Gastrocnemius medialis (tissue), 4 donors: ENCODE results near the gene ELF5. TPM values are rescaled to one million over a fixed set of nuclear protein-coding genes. Genes with fewer than 3 reads are reported as not detected.

Experiments used
- ATAC-seq, 2 donors: fragments of 150-250 bp; one replicate each; pipeline ENCODE4 v1.9.1; 2016
- DNase-seq, 2 donors: peaks; one replicate each; pipeline ENCODE4 v3.0.0-alpha.2; 2019
- H3K27ac ChIP-seq, 4 donors: fragments of 200-600 bp; sonication (generic); 1 replicate in 1 of 4; 2 replicates in 3 of 4; pipeline ENCODE4 v1.5.1; 2016 to 2018; ENCODE audit warnings: mild to moderate bottlenecking in 2 of 4, moderate library complexity in 1 of 4
- H3K27me3 ChIP-seq, 3 donors: fragments of 200-600 bp; sonication (generic) in 2 of 3; 1 replicate in 1 of 3; 2 replicates in 2 of 3; pipeline versions ENCODE4 v1.5.1 to v1.6.0; 2016 to 2019; ENCODE audit warnings: mild to moderate bottlenecking in 1 of 3, moderate library complexity in 1 of 3
- H3K36me3 ChIP-seq, 2 donors: fragments of 200-600 bp; sonication (generic) in 1 of 2; one replicate each; pipeline ENCODE4 v1.5.1; 2017 to 2018
- H3K4me1 ChIP-seq, 2 donors: fragments of 200-600 bp; sonication (generic) in 1 of 2; one replicate each; pipeline ENCODE4 v1.5.1; 2016 to 2017; ENCODE audit warnings: mild to moderate bottlenecking in 2 of 2
- H3K4me3 ChIP-seq, 4 donors: fragments of 200-600 bp; sonication (generic) in 3 of 4; 1 replicate in 1 of 4; 2 replicates in 3 of 4; pipeline ENCODE4 v1.5.1; 2016 to 2019; ENCODE audit warnings: mild to moderate bottlenecking in 2 of 4
- H3K9me3 ChIP-seq, 3 donors: fragments of 200-600 bp; sonication (generic) in 2 of 3; 1 replicate in 1 of 3; 2 replicates in 2 of 3; pipeline ENCODE4 v1.5.1; 2016 to 2019
- CTCF ChIP-seq, 5 experiments: fragments of 450-650 bp in 3 of 5; fragments of 200-600 bp in 2 of 5; sonication (generic) in 2 of 5; IDR thresholded peaks in 4 of 5; conservative IDR thresholded peaks in 1 of 5; 1 replicate in 4 of 5; 2 replicates in 1 of 5; pipeline ENCODE4 v1.5.1; 2016 to 2019; ENCODE audit warnings: antibody characterized with exemption in 5 of 5, mild to moderate bottlenecking in 3 of 5, moderate library complexity in 3 of 5
- POLR2A ChIP-seq, 2 donors: fragments of 450-650 bp; IDR thresholded peaks; one replicate each; pipeline ENCODE4 v1.6.1; 2017; ENCODE audit warnings: antibody characterized with exemption in 2 of 2, mild to moderate bottlenecking in 2 of 2, moderate library complexity in 2 of 2
- in situ Hi-C, 4 donors: fragments of 200-750 bp; cut with MboI; loops; one replicate each; pipeline versions ENCODE4 v1.15.0 to v1.8.0; 2017; ENCODE audit warnings: low sequenced_read_pairs in 4 of 4
- intact Hi-C: fragments of 100-400 bp; cut with DNase I; formaldehyde crosslinking; loops from one replicate; pipeline ENCODE4 v1.15.1; 2023; ENCODE audit warnings: low total_unique reads
- total RNA-seq, 4 donors: library from RNA; depleted of rRNA; stranded (reverse); fragments of >200 nt; gene quantifications; one replicate each; pipeline versions ENCODE4 v1.1.0 to v1.2.3, GENCODE V29; 2016

The ELF5 gene
- total RNA-seq, 4 donors from 2014 or later: not detected

GRCh38 chr11:34530545-34531234, 17.1 kb upstream of the ELF5 start:
- Histone ChIP-seq H3K27ac (no peak overlapping the region), H3K36me3 (no peaks in the 10 kb centered on the region), H3K4me3 (no peak overlapping the region), H3K27me3 (no peaks in the 10 kb centered on the region), H3K9me3 (no peaks in the 10 kb centered on the region), H3K4me1 (no peaks in the 10 kb centered on the region)
- ATAC-seq: no peak
- DNase-seq: no peak
- no peak for TF ChIP-seq CTCF (IDR thresholded peaks at IDR 0.05 in 4 of 5, conservative IDR thresholded peaks at IDR 0.05 in 1 of 5)
- no peak for TF ChIP-seq POLR2A (IDR thresholded peaks at IDR 0.05)
- intact Hi-C loops: no loop called here
- in situ Hi-C loops: no loop called here

- intact Hi-C loops (no loop called here), in situ Hi-C loops (no loop called here)
- no peak overlapping the region for H3K4me3 ChIP-seq
- TF ChIP-seq CTCF (IDR thresholded peaks at IDR 0.05 in 4 of 5, conservative IDR thresholded peaks at IDR 0.05 in 1 of 5): no peak
- TF ChIP-seq POLR2A (IDR thresholded peaks at IDR 0.05): no peak
- H3K4me1 ChIP-seq: no peaks in the 10 kb centered on the region
- H3K27ac ChIP-seq: no peak overlapping the region
- H3K27me3 ChIP-seq: no peaks in the 10 kb centered on the region
- no peak for DNase-seq
- no peaks in the 10 kb centered on the region for H3K36me3 ChIP-seq
- ATAC-seq: no peak
- no peaks in the 10 kb centered on the region for H3K9me3 ChIP-seq
Measured at GRCh38 chr11:34529643-34530042, 16.0 kb upstream of the ELF5 start.

- Histone ChIP-seq H3K27ac (no peak overlapping the region), H3K4me3 (no peak overlapping the region), H3K36me3 (no peaks in the 10 kb centered on the region), H3K27me3 (no peaks in the 10 kb centered on the region), H3K4me1 (no peaks in the 10 kb centered on the region), H3K9me3 (no peaks in the 10 kb centered on the region)
- in situ Hi-C loops: no loop called here
- intact Hi-C loops: no loop called here
- DNase-seq (no peak), ATAC-seq (no peak)
- no peak for TF ChIP-seq CTCF (IDR thresholded peaks at IDR 0.05 in 4 of 5, conservative IDR thresholded peaks at IDR 0.05 in 1 of 5)
- TF ChIP-seq POLR2A (IDR thresholded peaks at IDR 0.05): no peak
Measured at GRCh38 chr11:34528072-34528471, 14.5 kb upstream of the ELF5 start.

GRCh38 chr11:34525888-34526657, 12.5 kb upstream of the ELF5 start:
- ATAC-seq (no peak), DNase-seq (no peak)
- Histone ChIP-seq H3K27ac (no peak overlapping the region), H3K4me3 (no peak overlapping the region), H3K36me3 (no peaks in the 10 kb centered on the region), H3K4me1 (no peaks in the 10 kb centered on the region), H3K9me3 (no peaks in the 10 kb centered on the region), H3K27me3 (no peaks in the 10 kb centered on the region)
- TF ChIP-seq POLR2A (IDR thresholded peaks at IDR 0.05) (no peak), CTCF (IDR thresholded peaks at IDR 0.05 in 4 of 5, conservative IDR thresholded peaks at IDR 0.05 in 1 of 5) (no peak)
- in situ Hi-C loops: no loop called here
- intact Hi-C loops: no loop called here
